ENCODE results near the gene TCP11L2.

DNA sequence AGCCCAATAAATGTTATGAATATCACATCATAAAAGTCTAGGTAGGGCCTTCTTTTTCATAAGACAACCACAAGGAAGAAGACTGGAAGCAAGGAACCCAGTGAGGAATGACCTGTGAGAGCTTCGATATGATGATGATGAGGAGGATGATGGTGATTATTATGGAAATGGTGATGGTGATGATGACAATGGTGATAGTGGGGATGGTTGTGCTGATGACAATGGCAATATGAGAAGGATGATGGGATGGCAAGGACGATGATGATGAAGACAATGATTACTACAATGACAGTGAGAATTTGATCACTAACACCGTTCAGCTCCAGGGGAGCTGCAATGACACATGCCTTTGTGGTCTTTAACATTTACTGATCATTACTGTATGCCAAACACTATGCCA is 47.0 kb upstream of the TCP11L2 start:
- TF ChIP-seq, protein P1, sequence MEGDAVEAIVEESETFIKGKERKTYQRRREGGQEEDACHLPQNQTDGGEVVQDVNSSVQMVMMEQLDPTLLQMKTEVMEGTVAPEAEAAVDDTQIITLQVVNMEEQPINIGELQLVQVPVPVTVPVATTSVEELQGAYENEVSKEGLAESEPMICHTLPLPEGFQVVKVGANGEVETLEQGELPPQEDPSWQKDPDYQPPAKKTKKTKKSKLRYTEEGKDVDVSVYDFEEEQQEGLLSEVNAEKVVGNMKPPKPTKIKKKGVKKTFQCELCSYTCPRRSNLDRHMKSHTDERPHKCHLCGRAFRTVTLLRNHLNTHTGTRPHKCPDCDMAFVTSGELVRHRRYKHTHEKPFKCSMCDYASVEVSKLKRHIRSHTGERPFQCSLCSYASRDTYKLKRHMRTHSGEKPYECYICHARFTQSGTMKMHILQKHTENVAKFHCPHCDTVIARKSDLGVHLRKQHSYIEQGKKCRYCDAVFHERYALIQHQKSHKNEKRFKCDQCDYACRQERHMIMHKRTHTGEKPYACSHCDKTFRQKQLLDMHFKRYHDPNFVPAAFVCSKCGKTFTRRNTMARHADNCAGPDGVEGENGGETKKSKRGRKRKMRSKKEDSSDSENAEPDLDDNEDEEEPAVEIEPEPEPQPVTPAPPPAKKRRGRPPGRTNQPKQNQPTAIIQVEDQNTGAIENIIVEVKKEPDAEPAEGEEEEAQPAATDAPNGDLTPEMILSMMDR (IDR thresholded peaks at IDR 0.05): no peak
- TF ChIP-seq EP300 (IDR thresholded peaks at IDR 0.05) (no peak), POLR2A (IDR thresholded peaks at IDR 0.05) (no peak)

Data from ovary (tissue), 3 donors.